Tibial artery (tissue), 4 donors: ENCODE data around the gene GNPTAB.

Experiments
- DNase-seq, 2 donors: peaks; one replicate each; pipeline ENCODE4 v3.0.0-alpha.2; 2019
- H3K27ac ChIP-seq, 2 donors: fragments of 200-600 bp; sonication (generic) in 1 of 2; 1 replicate in 1 of 2; 2 replicates in 1 of 2; pipeline ENCODE4 v1.5.1; 2018 to 2019; ENCODE audit warnings: mild to moderate bottlenecking in 1 of 2
- H3K27me3 ChIP-seq, 2 donors: fragments of 200-600 bp; sonication (generic) in 1 of 2; one replicate each; pipeline versions ENCODE4 v1.5.1 to v1.6.0; 2016 to 2019
- H3K36me3 ChIP-seq, 3 donors: fragments of 200-600 bp; sonication (generic) in 2 of 3; one replicate each; pipeline ENCODE4 v1.5.1; 2016 to 2019; ENCODE audit warnings: mild to moderate bottlenecking in 2 of 3
- H3K4me1 ChIP-seq, 4 donors: fragments of 200-600 bp; sonication (generic) in 2 of 4; 1 replicate in 3 of 4; 2 replicates in 1 of 4; pipeline ENCODE4 v1.5.1; 2016 to 2019
- H3K4me3 ChIP-seq, 2 donors: fragments of 200-600 bp; sonication (generic) in 1 of 2; 1 replicate in 1 of 2; 2 replicates in 1 of 2; pipeline ENCODE4 v1.5.1; 2018 to 2019; ENCODE audit warnings: mild to moderate bottlenecking in 2 of 2
- H3K9me3 ChIP-seq, 3 donors: fragments of 200-600 bp; sonication (generic) in 1 of 3; one replicate each; pipeline ENCODE4 v1.5.1; 2016 to 2019
- CTCF ChIP-seq, 2 experiments: fragments of 200-600 bp in 1 of 2; fragments of 450-650 bp in 1 of 2; IDR thresholded peaks; one replicate each; pipeline ENCODE4 v1.5.1; 2017 to 2019; ENCODE audit warnings: antibody characterized with exemption in 2 of 2, mild to moderate bottlenecking in 1 of 2, moderate library complexity in 1 of 2
- intact Hi-C: fragments of 100-400 bp; cut with DNase I; formaldehyde crosslinking; loops from one replicate; pipeline ENCODE4 v1.15.0; 2023; ENCODE audit warnings: low total_unique reads

Gene GNPTAB

GRCh38 chr12:101714877-101715444 lies 115.8 kb downstream of the GNPTAB start:
- no peak for DNase-seq
- Histone ChIP-seq H3K27me3 (no peaks in the 10 kb centered on the region), H3K36me3 (peaks cover 0 to under 1% (median 0%) of the 10 kb centered on the region in 3 donors), H3K9me3 (no peaks in the 10 kb centered on the region), H3K4me3 (no peak overlapping the region), H3K27ac (no peak overlapping the region), H3K4me1 (peaks cover 0 to 8% (median 4%) of the 10 kb centered on the region in 4 donors)
- no peak for TF ChIP-seq CTCF (IDR thresholded peaks at IDR 0.05)
- intact Hi-C loops = no loop called here

GRCh38 chr12:101713930-101714329 lies 116.8 kb downstream of the GNPTAB start:
- no peak overlapping the region for H3K4me3 ChIP-seq
- no peaks in the 10 kb centered on the region for H3K27me3 ChIP-seq
- TF ChIP-seq CTCF (IDR thresholded peaks at IDR 0.05) = no peak
- H3K27ac ChIP-seq = no peak overlapping the region
- DNase-seq = no peak
- intact Hi-C loops = no loop called here
- H3K9me3 ChIP-seq = no peaks in the 10 kb centered on the region
- peaks cover 0 to 8% (median 4%) of the 10 kb centered on the region in 4 donors for H3K4me1 ChIP-seq
- H3K36me3 ChIP-seq = no peaks in the 10 kb centered on the region

GRCh38 chr12:101713059-101713682 lies 117.6 kb downstream of the GNPTAB start:
- DNase-seq = peak; percentile 72 to 77
- Histone ChIP-seq H3K27ac (no peak overlapping the region), H3K9me3 (no peaks in the 10 kb centered on the region), H3K36me3 (no peaks in the 10 kb centered on the region), H3K4me1 (peaks cover 0 to 8% (median 4%) of the 10 kb centered on the region in 4 donors), H3K27me3 (no peaks in the 10 kb centered on the region), H3K4me3 (no peak overlapping the region)
- intact Hi-C loops = no loop called here
- no peak for TF ChIP-seq CTCF (IDR thresholded peaks at IDR 0.05)

GRCh38 chr12:101710288-101710687 lies 120.5 kb downstream of the GNPTAB start:
- no peaks in the 10 kb centered on the region for H3K27me3 ChIP-seq
- intact Hi-C loops = no loop called here
- H3K9me3 ChIP-seq = no peaks in the 10 kb centered on the region
- no peaks in the 10 kb centered on the region for H3K36me3 ChIP-seq
- peaks cover 0 to 8% (median 4%) of the 10 kb centered on the region in 4 donors for H3K4me1 ChIP-seq
- no peak overlapping the region for H3K4me3 ChIP-seq
- H3K27ac ChIP-seq = no peak overlapping the region
- TF ChIP-seq CTCF (IDR thresholded peaks at IDR 0.05) = no peak
- no peak for DNase-seq

GRCh38 chr12:101707131-101707782 lies 123.5 kb downstream of the GNPTAB start:
- DNase-seq = no peak
- Histone ChIP-seq H3K9me3 (no peaks in the 10 kb centered on the region), H3K4me3 (no peak overlapping the region), H3K36me3 (no peaks in the 10 kb centered on the region), H3K27me3 (no peaks in the 10 kb centered on the region), H3K27ac (no peak overlapping the region), H3K4me1 (peaks cover 0 to 7% (median 0%) of the 10 kb centered on the region in 4 donors)
- TF ChIP-seq CTCF (IDR thresholded peaks at IDR 0.05) = no peak
- intact Hi-C loops = no loop called here
